Renal cortex interstitium (tissue), 11 donors: Measurements from ENCODE around the gene PRDM1. TPM values are rescaled to one million over a fixed set of nuclear protein-coding genes. Genes with fewer than 3 reads are reported as not detected.

Experiments used
- DNase-seq, 11 donors: peaks; one replicate each; pipeline ENCODE4 v3.0.0-alpha.2; 2013; ENCODE audit warnings: low read depth in 9 of 11, low spot score in 4 of 11; ENCODE audit errors: extremely low read depth in 1 of 11
- polyA plus RNA-seq, 3 donors: library from polyadenylated mRNA; unstranded; fragments of 120-200 nt; gene quantifications; one replicate each; pipeline ENCODE4 v1.2.1, GENCODE V29; 2013; ENCODE audit not compliant: insufficient read length in 3 of 3

PRDM1 gene
- polyA plus RNA-seq, 3 donors, result 2.4 to 4.6 (median 3.9) TPM

GRCh38 chr6:106107043-106107613 lies 21.0 kb downstream of the PRDM1 start:
- no peak for DNase-seq

GRCh38 chr6:106108129-106108528 lies 22.0 kb downstream of the PRDM1 start:
- no peak for DNase-seq

- DNase-seq, result no peak
Observed at GRCh38 chr6:106109029-106109428, 22.9 kb downstream of the PRDM1 start.

DNA sequence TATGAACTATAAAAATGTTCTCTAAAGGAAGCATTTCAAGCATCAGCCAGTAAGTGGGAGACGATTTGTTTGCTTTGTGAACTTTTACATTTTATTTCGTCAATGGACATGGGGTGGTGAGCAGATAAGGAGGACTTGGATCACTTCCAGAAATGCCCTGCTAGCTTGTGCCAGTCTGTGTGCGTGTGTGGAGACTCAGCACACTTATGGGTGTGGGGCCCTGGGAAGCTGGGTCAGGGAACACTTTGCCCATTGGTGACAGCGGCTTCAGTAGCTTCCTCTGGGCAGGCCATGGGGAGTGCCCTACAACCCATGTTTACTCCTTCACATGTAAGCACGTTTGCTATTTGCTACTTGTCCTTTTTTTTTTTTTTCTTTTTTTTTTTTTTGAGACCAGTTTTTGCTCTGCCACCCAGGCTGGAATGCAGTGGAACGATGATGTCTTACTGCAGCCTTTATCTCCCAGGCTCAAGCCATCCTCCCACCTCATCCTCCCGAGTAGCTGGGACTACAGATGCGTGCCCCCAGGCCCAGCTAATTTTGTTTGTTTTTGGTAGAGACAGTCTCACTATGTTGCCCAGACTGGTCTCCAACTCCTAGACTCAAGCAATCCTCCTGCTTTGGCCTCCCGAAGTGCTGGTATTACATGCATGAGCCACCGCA lies 24.2 kb downstream of the PRDM1 start:
- DNase-seq, result no peak

- DNase-seq, result no peak
Observed at GRCh38 chr6:106112433-106112832, 26.3 kb downstream of the PRDM1 start.

DNA sequence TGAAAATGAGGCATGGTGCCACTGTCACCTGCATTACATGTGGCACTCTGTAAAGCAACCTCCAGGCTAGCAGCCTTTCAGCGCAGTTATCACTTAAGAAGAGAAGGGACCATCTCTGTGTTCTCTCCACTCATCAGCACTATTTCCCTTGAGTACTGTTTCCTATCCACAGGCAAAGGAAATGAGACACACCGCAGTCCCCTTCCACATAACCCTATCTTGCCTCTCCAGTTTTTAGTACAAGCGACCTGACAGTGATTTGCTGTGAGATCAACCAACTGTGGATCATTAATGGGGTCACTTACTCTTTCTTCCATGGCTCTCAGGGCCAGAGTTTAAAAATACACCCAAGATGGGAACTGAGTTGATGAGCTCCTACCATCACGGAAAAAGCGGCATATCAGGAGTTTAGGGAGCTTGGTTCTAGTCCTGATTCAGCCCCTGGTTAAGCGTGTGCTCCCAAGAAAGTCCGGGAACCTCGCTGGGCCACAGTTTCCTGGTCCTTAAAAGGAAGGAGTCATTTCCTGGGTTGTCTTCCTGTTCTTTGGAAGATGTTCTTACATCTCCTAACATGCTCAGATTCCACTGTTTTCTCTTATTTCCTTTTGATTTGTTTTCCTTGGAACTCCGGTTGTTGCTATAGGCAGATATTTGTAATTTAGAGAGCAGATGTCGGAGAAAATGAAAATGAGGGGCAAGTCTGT lies 27.3 kb downstream of the PRDM1 start:
- DNase-seq, result no peak

- DNase-seq, result no peak
Observed at GRCh38 chr6:106114492-106114891, 28.4 kb downstream of the PRDM1 start.

DNA sequence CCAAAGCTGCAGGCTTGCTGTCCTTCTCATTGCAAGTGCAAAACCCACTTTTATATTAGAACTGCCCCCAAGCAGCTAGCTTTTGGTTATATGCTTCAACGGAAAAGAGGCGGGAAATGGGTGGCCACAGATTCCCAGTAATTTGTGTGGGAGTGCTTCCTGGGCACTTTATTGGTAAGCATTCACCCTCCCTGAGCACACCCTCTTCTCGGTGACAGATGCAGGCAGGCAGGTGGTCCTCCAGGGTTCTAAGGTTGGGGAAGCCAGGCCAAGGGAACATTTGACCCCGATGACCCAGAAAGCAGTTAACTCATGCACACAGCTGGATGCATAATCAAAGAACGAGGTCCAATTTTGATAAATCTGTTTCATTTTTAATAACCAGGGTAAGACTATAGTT lies 29.1 kb downstream of the PRDM1 start:
- DNase-seq, result no peak

GRCh38 chr6:106116125-106116832 lies 30.1 kb downstream of the PRDM1 start:
- DNase-seq, result no peak

GRCh38 chr6:106117579-106117978 lies 31.4 kb downstream of the PRDM1 start:
- DNase-seq, result no peak

- no peak for DNase-seq
Observed at GRCh38 chr6:106118835-106119431, 32.8 kb downstream of the PRDM1 start.

- no peak for DNase-seq
Observed at GRCh38 chr6:106119546-106119945, 33.4 kb downstream of the PRDM1 start.

DNA sequence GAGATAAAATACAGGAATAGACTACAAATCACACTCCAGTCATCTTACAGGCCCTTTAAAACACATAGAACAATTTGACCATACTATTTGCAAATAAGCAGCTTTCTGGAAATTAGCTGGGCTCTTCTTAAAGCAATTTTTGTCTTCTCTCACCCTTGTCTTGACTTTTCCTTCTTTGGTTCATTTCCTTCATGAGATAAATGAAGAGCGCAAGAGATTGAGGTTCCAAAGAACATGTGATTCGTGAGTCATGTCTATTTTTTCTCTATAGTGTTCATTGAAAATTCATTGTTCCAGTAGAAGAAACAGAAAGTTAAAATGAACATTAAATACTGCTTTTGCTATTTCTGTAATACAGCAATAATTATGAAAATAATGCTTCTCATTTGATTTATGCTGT lies 33.9 kb downstream of the PRDM1 start:
- no peak for DNase-seq

GRCh38 chr6:106120406-106120805 lies 34.3 kb downstream of the PRDM1 start:
- no peak for DNase-seq

GRCh38 chr6:106122306-106122918 lies 36.3 kb downstream of the PRDM1 start:
- DNase-seq, result peak in 8 of 11 donors; percentile 22 to 61 (median 36)

- no peak for DNase-seq
Observed at GRCh38 chr6:106122938-106123656, 37.0 kb downstream of the PRDM1 start.

DNA sequence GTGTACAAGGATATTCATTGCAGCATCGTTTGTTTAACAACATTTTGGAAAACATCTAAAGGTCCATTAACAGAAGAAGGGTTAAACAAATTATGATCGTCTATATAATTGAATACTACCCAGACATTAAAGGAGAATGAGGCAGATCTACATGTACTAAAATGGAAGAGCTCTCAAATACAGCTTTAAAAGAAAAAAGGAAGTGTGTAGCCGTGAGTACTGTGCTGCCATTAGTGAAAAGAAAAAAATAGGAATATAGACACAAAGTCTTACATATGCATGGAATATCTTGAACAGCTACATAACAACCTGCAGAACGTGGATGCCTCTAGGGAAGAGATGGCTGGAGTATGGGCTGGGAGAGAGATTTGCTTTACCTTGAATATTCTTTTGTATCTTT lies 37.9 kb downstream of the PRDM1 start:
- DNase-seq, result no peak
